Neural progenitor cell (in vitro differentiated cells): Measurements from ENCODE around the gene CNN2. TPM values are rescaled to one million over a fixed set of nuclear protein-coding genes. Genes with fewer than 3 reads are reported as not detected.

ENCODE experiments used
- DNase-seq: peaks from one replicate; pipeline ENCODE4 v3.0.0-alpha.2; 2016; ENCODE audit warnings: low spot score
- H2AFZ ChIP-seq: fragments of 200-600 bp; sonication (generic); replicated peaks from 2 replicates; pipeline ENCODE4 v1.6.1; 2016; ENCODE audit warnings: antibody characterized with exemption
- H3F3A ChIP-seq: fragments of 200-600 bp; sonication (generic); 2 replicates; pipeline ENCODE4 v1.6.1; 2016; ENCODE audit warnings: antibody characterized with exemption, low read depth
- H3K27ac ChIP-seq: fragments of 200-600 bp; sonication (generic); 2 replicates; pipeline ENCODE4 v1.5.1; 2016; ENCODE audit warnings: mild to moderate bottlenecking
- H3K27me3 ChIP-seq: fragments of 200-600 bp; sonication (generic); 2 replicates; pipeline ENCODE4 v1.6.1; 2016; ENCODE audit warnings: mild to moderate bottlenecking, moderate library complexity
- H3K36me3 ChIP-seq: fragments of 200-600 bp; sonication (generic); 2 replicates; pipeline ENCODE4 v1.5.1; 2016
- H3K4me1 ChIP-seq: fragments of 200-600 bp; sonication (generic); 2 replicates; pipeline ENCODE4 v1.6.1; 2016; ENCODE audit warnings: mixed run types
- H3K4me2 ChIP-seq: fragments of 200-600 bp; sonication (generic); 2 replicates; pipeline ENCODE4 v1.6.1; 2016
- H3K4me3 ChIP-seq: fragments of 200-600 bp; sonication (generic); 2 replicates; pipeline ENCODE4 v1.5.1; 2016
- H3K79me2 ChIP-seq: fragments of 200-600 bp; sonication (generic); 2 replicates; pipeline ENCODE4 v1.6.1; 2016; ENCODE audit warnings: low read depth
- H3K9ac ChIP-seq: fragments of 200-600 bp; sonication (generic); 2 replicates; pipeline ENCODE4 v1.6.1; 2016
- H3K9me3 ChIP-seq: fragments of 200-600 bp; sonication (generic); 2 replicates; pipeline ENCODE4 v1.5.1; 2016; ENCODE audit warnings: low read depth
- H4K20me1 ChIP-seq: fragments of 200-600 bp; sonication (generic); 2 replicates; pipeline ENCODE4 v1.6.1; 2016; ENCODE audit warnings: low read depth
- H3K27ac Mint-ChIP-seq: 3 replicates; pipeline ENCODE4 v1.8.0; 2021; ENCODE audit warnings: mixed read lengths
- H3K27me3 Mint-ChIP-seq: 2 replicates; pipeline ENCODE4 v1.8.0; 2022; ENCODE audit warnings: low read depth, mild to moderate bottlenecking, inconsistent platforms, moderate library complexity, mixed read lengths; ENCODE audit not compliant: insufficient read depth
- H3K36me3 Mint-ChIP-seq: 3 replicates; pipeline ENCODE4 v1.8.0; 2021; ENCODE audit warnings: mixed read lengths
- H3K4me1 Mint-ChIP-seq: 3 replicates; pipeline ENCODE4 v1.8.0; 2021; ENCODE audit warnings: mixed read lengths
- H3K4me3 Mint-ChIP-seq: 3 replicates; pipeline ENCODE4 v1.8.0; 2021; ENCODE audit warnings: mild to moderate bottlenecking, moderate library complexity, mixed read lengths
- H3K9me3 Mint-ChIP-seq: 3 replicates; pipeline ENCODE4 v1.8.0; 2020; ENCODE audit warnings: mixed read lengths
- CTCF ChIP-seq: fragments of 200-600 bp; sonication (generic); IDR thresholded peaks from 2 replicates; pipeline ENCODE4 v1.5.1; 2017; ENCODE audit warnings: antibody characterized with exemption, mild to moderate bottlenecking
- EZH2 ChIP-seq: fragments of 200-600 bp; sonication (generic); IDR thresholded peaks from 2 replicates; pipeline ENCODE4 v1.6.1; 2017; ENCODE audit warnings: antibody characterized with exemption, mild to moderate bottlenecking, moderate library complexity
- EZH2phosphoT487 ChIP-seq: fragments of 200-600 bp; sonication (generic); IDR thresholded peaks from 2 replicates; pipeline ENCODE4 v1.6.1; 2017; ENCODE audit warnings: antibody characterized with exemption
- total RNA-seq: library from RNA; depleted of rRNA; stranded (reverse); fragments of >200 nt; gene quantifications from 2 replicates; pipeline ENCODE4 v1.2.3, GENCODE V29; 2015; ENCODE audit warnings: low replicate concordance

The CNN2 gene
- total RNA-seq, 1 donor from 2014 or later = 131 TPM

GRCh38 chr19:993361-993830, 33.0 kb upstream of the CNN2 start:
- Histone ChIP-seq H3K27me3 (peaks cover 34% of the 10 kb centered on the region), H3K9ac (no peak overlapping the region), H3K27ac (no peak overlapping the region), H3K4me1 (peaks cover 4% of the 10 kb centered on the region), H4K20me1 (peaks cover 24% of the 10 kb centered on the region), H3K79me2 (no peaks in the 10 kb centered on the region), H3K9me3 (no peaks in the 10 kb centered on the region), H3F3A (peaks cover 15% of the 10 kb centered on the region), H3K36me3 (no peaks in the 10 kb centered on the region), H2AFZ (no peak overlapping the region), H3K4me3 (no peak overlapping the region), H3K4me2 (no peak overlapping the region)
- TF ChIP-seq CTCF (no peak), EZH2 (no peak), EZH2phosphoT487 (no peak)
- no peak overlapping the region for H3K27ac Mint-ChIP-seq
- no peaks in the 10 kb centered on the region for H3K9me3 Mint-ChIP-seq
- peaks cover 6% of the 10 kb centered on the region for H3K36me3 Mint-ChIP-seq
- H3K27me3 Mint-ChIP-seq = peaks cover 21% of the 10 kb centered on the region
- peaks cover 4% of the 10 kb centered on the region for H3K4me1 Mint-ChIP-seq
- H3K4me3 Mint-ChIP-seq = no peak overlapping the region
- DNase-seq = no peak

GRCh38 chr19:993831-994393, 32.5 kb upstream of the CNN2 start:
- H3K27ac ChIP-seq = no peak overlapping the region
- H3K4me1 ChIP-seq = peaks cover 4% of the 10 kb centered on the region
- H3K4me2 ChIP-seq = no peak overlapping the region
- H3K27me3 ChIP-seq = peaks cover 39% of the 10 kb centered on the region
- Mint-ChIP-seq H3K4me1 (peaks cover 7% of the 10 kb centered on the region), H3K27me3 (peaks cover 24% of the 10 kb centered on the region), H3K9me3 (peaks cover 3% of the 10 kb centered on the region), H3K4me3 (no peak overlapping the region), H3K27ac (no peak overlapping the region), H3K36me3 (peaks cover 3% of the 10 kb centered on the region)
- TF ChIP-seq EZH2phosphoT487 = no peak
- TF ChIP-seq CTCF = no peak
- TF ChIP-seq EZH2 = no peak
- H3K9ac ChIP-seq = no peak overlapping the region
- H3K9me3 ChIP-seq = no peaks in the 10 kb centered on the region
- H4K20me1 ChIP-seq = peaks cover 24% of the 10 kb centered on the region
- H3K36me3 ChIP-seq = no peaks in the 10 kb centered on the region
- no peak overlapping the region for H3K4me3 ChIP-seq
- H3F3A ChIP-seq = peaks cover 15% of the 10 kb centered on the region
- H3K79me2 ChIP-seq = no peaks in the 10 kb centered on the region
- DNase-seq = no peak
- H2AFZ ChIP-seq = no peak overlapping the region

GRCh38 chr19:994516-994915, 31.9 kb upstream of the CNN2 start:
- Histone ChIP-seq H3K9ac (no peak overlapping the region), H3K4me3 (no peak overlapping the region), H3K4me1 (peaks cover 4% of the 10 kb centered on the region), H2AFZ (no peak overlapping the region), H4K20me1 (peaks cover 23% of the 10 kb centered on the region), H3K36me3 (no peaks in the 10 kb centered on the region), H3K27me3 (peaks cover 46% of the 10 kb centered on the region), H3K4me2 (no peak overlapping the region), H3K27ac (no peak overlapping the region), H3K79me2 (no peaks in the 10 kb centered on the region), H3K9me3 (no peaks in the 10 kb centered on the region), H3F3A (peaks cover 15% of the 10 kb centered on the region)
- Mint-ChIP-seq H3K4me1 (peaks cover 12% of the 10 kb centered on the region), H3K27ac (no peak overlapping the region), H3K36me3 (peaks cover 2% of the 10 kb centered on the region), H3K27me3 (peaks cover 29% of the 10 kb centered on the region), H3K9me3 (peaks cover 3% of the 10 kb centered on the region), H3K4me3 (no peak overlapping the region)
- no peak for DNase-seq
- no peak for TF ChIP-seq EZH2
- no peak for TF ChIP-seq CTCF
- no peak for TF ChIP-seq EZH2phosphoT487
